Midbrain (tissue), 1 donor: ENCODE results near the gene ZNRD2.
A peak's percentile ranks its signal among the peaks of the same experiment; 100 is the strongest.

Experiments
- DNase-seq: peaks from one replicate; lab custom pipeline; 2025; lab: John Stamatoyannopoulos, UW

Gene ZNRD2

GRCh38 chr11:65573391-65574079, 3.3 kb downstream of the ZNRD2 start:
- DNase-seq, result no peak

- DNase-seq, result peak; percentile 71
Observed at GRCh38 chr11:65574109-65574810, 4.0 kb downstream of the ZNRD2 start.

- DNase-seq, result no peak
Observed at GRCh38 chr11:65574811-65575567, 4.7 kb downstream of the ZNRD2 start.

GRCh38 chr11:65575568-65576231, 5.4 kb downstream of the ZNRD2 start, which contains the start of gene EHBP1L1:
Gene EHBP1L1, plus strand, starts transcription at chr11:65576053. Its CDS starts 250 bp downstream, at chr11:65576303.
- DNase-seq, result no peak

GRCh38 chr11:65576232-65576866, 6.1 kb downstream of the ZNRD2 start:
- no peak for DNase-seq

GRCh38 chr11:65576867-65577755, 6.8 kb downstream of the ZNRD2 start:
- DNase-seq, result no peak

GRCh38 chr11:65577756-65578109, 7.5 kb downstream of the ZNRD2 start:
- no peak for DNase-seq

- no peak for DNase-seq
Observed at GRCh38 chr11:65578134-65578533, 7.9 kb downstream of the ZNRD2 start.

- DNase-seq, result no peak
Observed at GRCh38 chr11:65578667-65579066, 8.4 kb downstream of the ZNRD2 start.

- no peak for DNase-seq
Observed at GRCh38 chr11:65579291-65579690, 9.0 kb downstream of the ZNRD2 start.

GRCh38 chr11:65580031-65580692, 9.9 kb downstream of the ZNRD2 start:
- DNase-seq, result no peak

- no peak for DNase-seq
Observed at GRCh38 chr11:65580756-65581155, 10.5 kb downstream of the ZNRD2 start.

GRCh38 chr11:65581928-65582327, 11.7 kb downstream of the ZNRD2 start:
- DNase-seq, result no peak

- DNase-seq, result no peak
Observed at GRCh38 chr11:65583589-65583988, 13.3 kb downstream of the ZNRD2 start.

- DNase-seq, result no peak
Observed at GRCh38 chr11:65584106-65584505, 13.8 kb downstream of the ZNRD2 start.

- DNase-seq, result no peak
Observed at GRCh38 chr11:65584723-65585171, 14.5 kb downstream of the ZNRD2 start.

GRCh38 chr11:65585396-65586246, 15.3 kb downstream of the ZNRD2 start:
- no peak for DNase-seq

GRCh38 chr11:65586247-65586630, 16.0 kb downstream of the ZNRD2 start:
- no peak for DNase-seq

GRCh38 chr11:65586676-65587075, 16.4 kb downstream of the ZNRD2 start:
- no peak for DNase-seq
